HG03520 (cell line): ENCODE measurements around the gene ATP7B.
A peak's percentile ranks its signal among the peaks of the same experiment; 100 is the strongest.
"Not testable (repeated sequence)": the region's sequence is repeated elsewhere in the genome, so short reads cannot be mapped to it uniquely, and the experiment has no call there.

Source experiments
- ATAC-seq: cut with Tn5 transposase; IDR thresholded peaks from one replicate; pipeline ENCODE4 v1.9.1; 2021; ENCODE audit warnings: mild to moderate bottlenecking, moderate library complexity; ENCODE audit not compliant: unreplicated experiment

ATP7B gene

DNA sequence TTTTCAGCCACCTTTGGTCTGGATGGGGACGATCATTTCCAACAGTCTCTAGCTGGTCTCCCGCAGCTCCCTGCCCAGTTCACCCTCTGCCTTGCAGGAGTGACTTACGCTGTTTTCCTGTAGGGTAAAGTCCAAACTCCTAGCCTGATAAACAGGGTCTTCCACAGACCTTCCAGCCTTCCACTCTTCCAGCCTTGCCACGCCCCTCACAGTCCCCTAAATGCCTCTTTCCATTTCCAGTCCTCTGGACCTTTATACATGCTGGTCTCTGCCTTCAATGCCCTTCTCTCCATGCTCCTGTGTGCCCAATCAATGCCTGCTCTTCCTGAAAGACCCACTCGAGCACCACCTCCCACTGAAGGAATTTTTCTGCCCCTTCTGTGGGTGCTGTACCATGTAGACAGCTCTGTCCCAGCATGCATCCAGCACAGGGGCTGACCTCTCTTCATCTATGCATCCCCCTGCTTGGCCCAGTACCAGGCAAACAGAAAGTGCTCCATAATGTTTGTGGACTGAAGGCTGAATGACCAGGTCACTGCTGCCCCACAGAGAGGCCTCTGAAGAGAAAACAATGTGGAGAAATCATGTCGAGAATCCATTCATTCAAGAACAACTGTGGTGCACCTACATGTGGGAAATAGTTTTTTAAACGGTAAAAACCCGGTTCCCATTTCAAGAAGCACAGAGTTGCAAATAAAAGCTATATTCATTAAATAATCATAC is 4.6 kb downstream of the ATP7B start:
- ATAC-seq: no peak

DNA sequence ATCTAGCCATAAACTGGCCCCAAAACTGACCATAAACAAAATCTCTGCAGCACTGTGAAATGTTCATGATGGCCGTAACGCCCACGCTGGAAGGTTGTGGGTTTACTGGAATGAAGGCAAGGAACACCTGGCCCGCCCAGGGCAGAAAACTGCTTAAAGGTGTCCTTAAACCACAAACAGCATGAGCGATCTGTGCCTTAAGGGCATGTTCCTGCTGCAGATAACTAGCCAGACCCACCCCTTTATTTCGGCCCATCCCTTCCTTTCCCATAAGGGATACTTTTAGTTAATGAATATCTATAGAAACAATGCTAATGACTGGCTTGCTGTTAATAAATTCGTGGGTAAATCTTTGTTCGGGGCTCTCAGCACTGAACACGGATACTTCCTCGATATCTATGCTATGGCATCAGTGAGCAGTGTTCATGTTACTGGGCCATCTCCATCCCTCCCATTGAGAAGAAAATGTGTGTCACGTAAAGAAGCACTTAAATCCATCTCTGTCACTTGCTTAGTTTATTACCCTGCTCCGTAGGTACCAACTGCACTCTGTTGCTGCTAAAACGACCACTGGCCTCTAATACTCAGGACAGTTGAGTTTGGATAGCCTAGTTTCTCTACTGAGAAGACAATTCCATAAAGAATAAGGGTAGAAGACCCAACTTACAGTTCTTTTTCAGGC is 5.3 kb downstream of the ATP7B start:
- ATAC-seq: no peak

DNA sequence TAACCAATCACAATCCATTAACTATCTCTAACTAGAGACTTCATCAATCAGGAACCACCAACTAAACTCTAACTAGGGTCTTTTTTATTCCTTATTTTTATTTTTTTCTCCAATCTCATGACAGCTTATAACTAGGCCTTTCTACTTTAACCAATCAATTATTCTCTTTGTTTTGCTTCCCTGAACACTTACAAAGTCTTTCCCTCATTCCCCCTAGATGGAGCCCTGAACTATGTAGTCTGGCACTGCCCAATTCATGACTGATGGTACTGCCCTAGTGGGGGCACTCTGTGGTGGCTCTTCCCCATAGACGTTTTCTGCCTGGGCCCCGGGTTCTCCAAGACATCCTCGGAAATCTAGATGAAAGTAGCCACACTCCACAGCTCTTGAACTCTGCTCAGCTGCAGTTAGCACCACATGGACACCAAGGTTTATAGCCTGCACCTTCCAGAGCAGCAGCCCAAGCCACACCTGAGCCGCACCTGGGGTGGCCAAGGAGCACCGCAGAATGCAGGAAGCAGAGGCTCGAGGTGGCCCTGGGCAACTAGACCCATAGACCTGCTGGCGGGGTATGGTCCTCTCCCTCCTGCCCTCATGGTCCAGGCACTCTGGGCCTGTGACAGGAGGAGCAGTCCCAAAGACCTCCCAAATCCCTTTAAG is 6.6 kb downstream of the ATP7B start:
- ATAC-seq: no peak

- ATAC-seq: no peak
Observed at GRCh38 chr13:52003541-52003940, 7.7 kb downstream of the ATP7B start.

- no peak for ATAC-seq
Observed at GRCh38 chr13:52002361-52002760, 8.9 kb downstream of the ATP7B start.

- peak; percentile 86 for ATAC-seq
Observed at GRCh38 chr13:52001120-52001731, 10.0 kb downstream of the ATP7B start.

GRCh38 chr13:51999921-52000320 is 11.3 kb downstream of the ATP7B start:
- no peak for ATAC-seq

DNA sequence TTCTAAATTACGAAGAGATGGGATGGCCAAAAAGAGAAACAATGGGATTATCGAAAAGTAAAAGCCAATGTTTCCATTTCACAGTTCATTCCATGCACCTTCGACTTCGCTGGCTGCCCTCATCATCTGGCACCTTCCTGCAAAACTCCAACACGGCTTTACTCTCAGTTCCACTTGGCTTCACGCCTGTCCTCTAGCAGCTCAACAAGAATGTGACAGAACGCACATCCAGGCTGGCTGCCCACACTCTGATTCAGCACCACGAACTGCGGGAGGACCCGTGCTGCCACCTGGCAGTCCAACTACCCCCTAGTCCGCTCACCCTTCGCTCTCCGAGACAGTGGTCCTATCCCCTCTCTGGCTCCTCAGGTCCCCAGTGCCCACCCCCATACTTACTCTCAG is 11.7 kb downstream of the ATP7B start:
- ATAC-seq: no peak

GRCh38 chr13:51998723-51999509 is 12.3 kb downstream of the ATP7B start:
- ATAC-seq: no peak

DNA sequence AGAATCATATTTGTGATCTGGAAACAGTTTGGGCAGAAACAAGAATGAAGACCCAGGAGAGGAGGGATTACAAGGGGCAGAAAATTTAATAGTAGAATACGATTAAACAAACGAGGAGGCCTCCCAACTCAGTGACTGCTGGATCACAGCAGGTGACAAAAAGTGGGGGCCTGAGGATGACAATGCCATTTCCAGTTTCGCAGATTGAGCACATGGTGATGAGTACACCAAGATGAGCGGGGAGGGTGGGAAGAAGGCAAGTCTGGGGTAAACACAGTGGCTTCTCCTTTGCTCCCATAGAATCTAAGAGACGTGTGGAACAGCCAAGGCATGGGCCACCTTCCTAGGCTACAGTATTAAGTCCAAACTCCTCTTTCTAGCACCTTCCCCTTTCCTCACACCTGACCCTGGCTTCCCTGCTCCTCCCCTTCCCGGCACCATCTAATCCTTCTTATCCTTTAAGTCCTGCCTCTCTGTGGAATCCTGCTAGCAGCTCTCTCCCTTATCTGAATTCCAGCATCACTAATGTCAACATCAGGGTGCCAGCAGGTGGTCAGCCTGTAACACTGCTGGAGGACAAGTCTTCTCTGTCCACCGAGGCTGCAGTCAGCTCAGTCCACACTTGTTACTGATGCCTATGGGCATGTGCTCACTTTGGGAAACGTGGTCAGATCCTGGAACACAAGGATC is 13.5 kb downstream of the ATP7B start:
- no peak for ATAC-seq

DNA sequence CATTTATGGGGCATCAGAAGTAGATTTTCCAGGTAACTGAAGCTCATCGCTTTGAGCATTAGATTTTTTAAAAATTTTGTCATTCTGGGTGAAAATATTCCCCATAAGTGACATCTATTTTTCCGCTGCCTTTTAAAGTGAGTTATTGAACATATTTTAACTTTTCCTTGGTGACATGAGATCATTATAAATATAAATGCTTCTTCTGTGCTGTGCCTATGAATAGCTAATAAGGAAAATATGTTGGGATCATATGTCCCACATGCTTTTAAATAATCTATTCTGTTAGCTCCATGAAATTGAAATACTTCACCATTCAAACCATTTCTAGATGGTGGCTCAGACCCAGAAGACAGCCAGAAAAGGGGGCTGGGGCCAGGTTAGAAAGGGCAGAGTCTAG is 14.1 kb downstream of the ATP7B start:
- ATAC-seq: no peak

GRCh38 chr13:51996641-51997040 is 14.6 kb downstream of the ATP7B start:
- no peak for ATAC-seq

DNA sequence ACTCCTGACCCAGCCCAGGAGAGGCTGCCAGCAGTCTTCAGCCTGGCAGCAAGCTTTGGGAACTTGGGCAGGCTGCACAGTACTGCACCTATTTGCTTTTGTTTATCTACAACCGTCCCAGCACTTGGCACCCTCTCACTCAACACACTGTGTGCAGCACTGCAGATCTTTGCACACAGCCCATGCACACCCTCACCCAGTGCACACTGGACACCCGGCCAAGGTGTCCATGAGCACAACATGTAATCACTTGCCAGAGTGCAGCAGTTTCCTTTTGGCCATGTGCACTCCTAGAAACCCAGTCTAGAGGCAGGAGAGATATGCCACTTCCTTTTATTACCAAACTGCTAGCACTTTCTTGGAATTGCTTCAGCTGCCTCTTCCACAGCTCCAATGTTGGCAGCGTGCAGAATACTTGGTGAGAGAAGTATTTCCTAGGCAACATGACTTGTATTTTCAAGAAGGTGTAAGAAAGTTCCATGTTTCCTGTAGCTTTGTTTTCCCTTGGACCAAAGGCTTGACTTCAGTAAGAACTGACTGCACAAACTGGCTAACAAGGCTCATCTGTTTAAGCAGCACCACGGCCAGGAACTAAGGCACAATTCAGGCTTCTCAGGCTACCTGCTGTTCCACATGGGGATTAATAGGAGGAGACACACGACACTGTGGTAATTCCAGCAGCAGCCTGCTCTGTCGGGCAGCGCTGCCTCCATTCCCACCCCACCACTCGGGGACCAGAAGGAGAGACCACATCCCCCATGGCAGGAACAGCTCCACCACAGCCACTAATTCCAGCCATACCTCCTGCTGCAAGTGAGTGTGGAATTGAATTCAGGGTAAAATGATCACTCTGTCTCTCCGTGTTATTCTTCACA is 15.3 kb downstream of the ATP7B start:
- no peak for ATAC-seq

DNA sequence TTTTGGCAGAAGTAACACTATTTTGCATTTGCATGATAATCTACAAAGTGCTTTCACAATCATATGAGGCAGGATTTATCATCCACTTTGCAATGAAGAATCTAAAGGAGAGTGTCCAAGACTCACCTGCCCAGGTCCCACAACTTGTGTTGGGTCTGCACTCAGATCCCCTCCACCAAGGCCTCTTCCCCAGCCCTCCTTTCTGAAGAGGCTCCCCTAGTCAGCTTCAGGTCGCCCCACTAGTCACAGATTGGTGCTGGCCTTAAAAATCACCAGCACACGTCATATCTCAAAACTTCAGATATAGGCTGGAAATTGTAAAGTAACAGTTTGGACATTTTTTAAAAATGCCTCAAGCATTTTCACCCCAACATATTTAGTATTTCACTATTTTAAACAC is 17.5 kb downstream of the ATP7B start:
- no peak for ATAC-seq

GRCh38 chr13:51988988-51989618 is 22.1 kb downstream of the ATP7B start:
- ATAC-seq: no peak

- not testable (repeated sequence) for ATAC-seq
Observed at GRCh38 chr13:51984904-51985303, 26.3 kb downstream of the ATP7B start.

GRCh38 chr13:51983292-51983691 is 28.0 kb downstream of the ATP7B start:
- ATAC-seq: not testable (repeated sequence)

DNA sequence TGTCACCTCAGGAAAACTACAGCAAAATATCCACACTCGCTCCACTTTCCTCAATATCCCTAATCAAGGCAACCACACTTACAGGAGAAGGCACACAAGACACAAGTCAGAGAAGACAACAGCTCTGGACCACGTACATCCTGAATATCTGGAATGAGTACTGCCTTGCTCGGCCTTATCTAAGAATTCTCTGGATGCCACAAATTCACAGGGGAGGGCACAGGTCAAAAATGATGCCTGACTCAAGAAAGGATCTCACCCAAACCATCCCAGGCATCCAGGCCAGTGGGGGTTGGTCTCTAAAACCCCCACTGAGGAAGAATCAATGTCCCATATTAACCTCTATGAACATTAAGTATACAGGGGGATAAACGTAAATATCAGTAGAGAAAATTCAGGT is 29.9 kb downstream of the ATP7B start:
- ATAC-seq: no peak

GRCh38 chr13:51980908-51981307 is 30.3 kb downstream of the ATP7B start:
- no peak for ATAC-seq
